NCI-H510A treated with DMSO at 0.1 percent for 48 hours (cell line): ENCODE data around the gene DENND4B.

ENCODE experiments used
- DNase-seq: peaks from one replicate; lab custom pipeline; 2025; lab: John Stamatoyannopoulos, UW

DENND4B gene

DNA sequence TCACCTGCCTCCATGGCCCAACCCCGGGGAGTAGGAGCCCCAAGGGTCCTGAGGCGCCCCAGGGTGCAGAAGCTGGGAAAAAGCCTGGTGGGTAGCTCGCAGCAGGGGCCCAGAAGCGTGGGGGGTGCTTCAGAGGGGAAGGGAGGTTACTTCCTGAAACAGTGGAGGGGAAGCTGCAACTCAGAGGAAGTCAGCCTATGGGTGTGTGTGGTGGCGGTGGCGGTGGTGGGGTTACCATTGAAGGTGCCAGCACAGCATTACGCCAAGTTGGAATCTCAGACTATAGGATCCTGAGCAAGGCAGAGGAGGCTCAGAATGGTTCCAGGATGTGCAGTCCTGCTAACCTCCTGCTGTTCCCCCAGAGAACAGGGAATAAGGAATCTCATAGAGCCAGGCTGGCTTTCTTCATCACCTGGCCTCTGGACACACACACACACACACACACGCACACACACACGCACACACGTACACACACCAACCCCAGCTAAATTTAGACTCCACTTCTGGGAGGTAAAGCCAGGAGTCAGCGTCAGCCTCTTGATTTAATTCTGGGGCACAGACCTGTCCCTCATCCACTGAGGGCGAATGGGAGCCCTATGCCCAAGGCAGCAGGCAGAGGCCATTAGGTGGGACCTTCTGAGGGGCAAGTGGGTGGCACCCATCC, 1.3 kb downstream of the DENND4B start:
- no peak for DNase-seq

DNA sequence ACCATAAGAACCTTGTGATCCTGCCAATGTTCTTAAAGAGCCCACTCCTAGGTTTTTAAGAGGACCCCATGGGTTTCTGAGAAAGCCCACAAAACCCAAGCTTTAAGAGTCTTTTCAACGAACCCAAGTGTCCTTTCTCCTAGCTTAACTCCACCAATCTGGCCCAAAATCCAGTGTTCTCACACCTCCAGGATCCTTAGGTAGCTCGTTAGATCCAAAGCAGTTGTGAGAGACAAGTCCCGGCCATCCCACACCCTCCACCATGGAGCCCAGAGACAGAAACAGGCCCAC, 1.7 kb downstream of the DENND4B start:
- DNase-seq: no peak

DNA sequence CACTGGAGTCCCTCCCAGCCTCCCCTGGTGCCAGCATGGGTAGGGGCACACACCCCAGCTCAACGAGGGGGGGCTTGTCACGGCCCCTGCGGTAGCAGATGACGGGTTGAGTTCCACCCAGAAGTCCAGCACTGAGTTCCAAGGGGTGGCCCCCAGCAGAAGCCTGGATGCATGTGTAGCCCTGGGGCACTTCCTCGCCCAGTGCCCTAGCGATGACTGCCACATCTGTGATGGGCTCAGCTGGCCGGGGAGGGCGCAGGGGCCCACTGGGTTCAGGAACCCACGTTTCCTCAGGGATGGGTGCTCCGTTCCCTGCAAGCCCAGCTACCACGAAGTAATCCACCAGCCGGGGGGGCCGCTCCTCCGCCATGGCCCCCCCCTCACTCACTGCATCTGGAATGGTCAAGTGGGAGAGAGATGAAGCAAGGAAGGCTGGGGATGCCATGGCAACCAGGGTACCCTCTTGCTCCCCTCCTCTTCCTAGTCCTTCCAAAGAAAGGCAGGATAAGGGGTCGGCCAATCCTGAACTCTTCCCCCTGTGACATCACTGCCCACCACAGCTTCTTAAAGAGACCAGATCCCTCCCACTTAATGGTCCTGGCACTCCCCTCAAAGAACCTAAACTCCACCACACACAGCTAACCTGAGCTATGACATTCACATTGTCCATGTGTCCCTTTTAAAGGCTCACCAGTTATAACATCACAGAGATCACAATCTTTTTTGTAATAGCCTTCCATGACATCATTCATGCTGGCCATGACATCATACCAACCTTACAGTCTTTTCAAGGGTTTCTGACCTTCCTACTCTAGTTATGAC, 2.3 kb downstream of the DENND4B start:
- DNase-seq: no peak

DNA sequence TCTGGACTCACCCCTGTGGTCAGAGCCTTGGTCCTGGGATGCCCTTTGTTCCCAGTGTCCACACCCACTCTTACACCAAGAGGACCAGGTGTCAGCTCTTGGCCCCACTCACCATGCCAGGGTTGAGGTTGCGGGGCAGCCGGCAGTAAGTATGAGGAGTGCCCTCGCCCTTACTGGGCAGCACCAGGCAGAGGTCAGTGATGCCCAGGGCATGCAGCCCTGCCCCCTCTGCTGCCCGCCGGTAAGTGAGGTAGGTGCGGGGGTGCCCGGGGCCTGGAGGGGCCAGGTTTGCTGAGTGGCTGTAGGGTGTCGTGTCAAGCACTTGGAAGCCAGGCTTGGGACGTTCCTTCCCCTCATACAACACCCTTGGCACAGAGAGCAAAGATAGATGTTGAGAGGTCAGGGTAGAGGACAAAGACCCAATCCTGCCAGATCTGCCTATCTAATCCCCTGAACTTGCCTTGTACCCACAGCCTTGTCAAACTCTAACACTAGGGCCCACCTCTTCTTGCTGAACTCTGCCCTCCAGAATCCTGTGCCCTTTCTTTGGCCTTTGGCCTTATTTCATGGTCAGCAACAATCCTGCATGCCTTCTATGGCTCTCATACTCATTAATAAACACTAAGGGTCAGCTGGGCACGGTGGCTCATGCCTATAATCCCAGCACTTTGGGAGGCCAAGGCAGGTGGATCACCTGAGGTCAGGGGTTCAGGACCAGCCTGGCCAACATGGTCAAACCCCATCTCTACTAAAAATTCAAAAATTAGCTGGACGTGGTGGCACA, 3.6 kb downstream of the DENND4B start:
- DNase-seq: no peak

DNA sequence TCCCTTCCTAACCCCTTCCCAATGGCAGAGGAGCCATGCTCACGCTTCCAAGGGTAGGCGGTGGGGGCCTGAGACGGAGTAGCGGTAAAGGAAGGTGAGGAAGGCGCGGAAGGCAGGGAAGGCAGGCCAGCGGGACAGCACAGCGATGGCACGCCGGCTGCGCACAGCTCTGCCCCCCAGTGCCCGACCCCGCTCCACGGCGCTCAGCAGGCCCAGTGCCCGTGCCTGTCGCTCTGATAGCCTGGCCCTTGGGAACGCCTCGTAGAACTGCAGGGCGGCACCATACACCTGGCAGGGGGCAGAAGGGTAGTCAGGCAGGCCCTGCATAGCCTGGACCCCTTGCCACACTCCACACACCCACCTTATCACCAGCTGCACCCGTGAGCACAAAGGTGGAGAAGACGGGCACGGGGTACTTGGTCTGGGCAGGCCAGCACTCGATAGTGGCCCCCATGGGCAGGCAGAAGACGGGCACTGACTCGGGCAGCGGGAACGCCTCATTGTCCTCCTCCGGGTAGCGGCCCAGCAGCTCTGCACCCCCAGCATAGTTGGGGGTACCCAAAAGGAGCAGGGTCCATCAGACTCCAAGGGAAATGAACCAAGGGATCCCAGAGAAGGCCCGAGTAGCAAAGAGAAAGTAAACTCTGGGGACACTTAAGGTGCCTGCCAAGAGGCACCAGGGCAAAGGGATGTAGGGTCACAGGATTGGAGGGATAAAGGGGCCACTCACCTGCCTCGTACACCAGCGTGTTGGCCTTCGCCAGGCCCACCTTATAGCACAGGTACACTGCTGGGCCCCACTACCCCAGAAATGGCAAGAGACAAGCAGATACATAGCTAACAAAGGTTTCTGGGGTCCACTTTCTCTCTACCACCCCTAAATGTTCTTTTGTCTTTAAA, 4.4 kb downstream of the DENND4B start:
- no peak for DNase-seq

DNA sequence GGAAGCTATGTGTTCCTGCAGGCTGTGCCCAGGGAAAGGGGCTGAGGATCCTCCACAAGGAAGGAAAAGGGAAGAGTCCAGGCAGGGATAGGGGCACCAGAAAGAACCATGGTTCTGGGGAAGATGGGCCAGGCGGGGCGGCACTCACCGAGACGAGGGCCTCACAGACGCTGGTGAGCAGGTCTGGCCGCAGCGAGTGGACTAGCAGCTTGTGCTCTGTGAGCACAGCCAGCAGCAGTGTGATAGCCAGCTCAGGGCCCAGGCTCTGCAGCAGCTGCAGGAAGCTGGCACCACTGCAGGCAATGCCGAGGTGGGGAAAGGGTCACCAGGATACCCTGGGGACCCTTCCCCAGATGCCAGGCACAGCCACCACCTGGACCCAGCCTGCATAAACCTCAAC, 5.8 kb downstream of the DENND4B start:
- no peak for DNase-seq

GRCh38 chr1:153939476-153939875, 7.0 kb downstream of the DENND4B start:
- DNase-seq: no peak

- no peak for DNase-seq
These were observed 7.5 kb downstream of the DENND4B start for GRCh38 chr1:153938996-153939395.

- DNase-seq: no peak
These were observed 9.2 kb downstream of the DENND4B start for GRCh38 chr1:153937331-153937730.

DNA sequence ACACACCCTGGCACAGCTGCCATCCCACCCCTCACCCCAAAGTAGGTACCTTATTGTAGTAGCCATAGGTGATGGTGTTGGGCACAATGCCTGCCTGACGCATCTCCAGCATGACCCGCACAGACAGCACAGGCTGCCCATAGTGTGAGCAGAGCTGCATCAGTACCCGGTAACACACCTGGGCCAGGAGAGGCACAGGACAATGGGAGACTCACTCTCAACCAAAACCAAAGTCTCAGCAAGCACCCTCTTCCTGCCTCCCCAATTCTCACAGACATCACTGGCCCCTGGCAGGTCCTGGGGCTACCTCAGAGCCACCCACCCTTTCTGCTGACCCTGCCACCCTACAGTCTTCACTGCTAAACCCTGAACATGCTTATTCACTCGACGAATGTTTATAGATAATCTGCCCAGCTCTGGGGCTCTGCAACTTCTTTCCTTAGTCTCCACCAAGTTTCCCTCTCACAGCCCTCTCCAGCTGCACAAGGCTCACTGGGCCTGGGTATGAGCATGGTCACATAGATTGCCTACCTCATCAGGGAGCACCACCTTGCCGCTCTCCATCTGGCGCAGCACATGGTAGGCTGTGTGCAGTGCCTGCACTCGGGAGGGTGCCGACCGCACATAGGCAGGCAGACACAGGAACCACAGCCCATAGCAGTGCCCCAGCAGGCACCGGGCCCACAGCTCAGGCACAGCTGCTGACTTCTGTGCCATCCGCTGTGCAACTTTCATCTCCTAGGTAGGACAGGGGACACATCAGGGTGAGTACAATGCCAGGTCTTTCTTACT, 10.3 kb downstream of the DENND4B start:
- DNase-seq: no peak

GRCh38 chr1:153934746-153935145, 11.8 kb downstream of the DENND4B start:
- DNase-seq: no peak

DNA sequence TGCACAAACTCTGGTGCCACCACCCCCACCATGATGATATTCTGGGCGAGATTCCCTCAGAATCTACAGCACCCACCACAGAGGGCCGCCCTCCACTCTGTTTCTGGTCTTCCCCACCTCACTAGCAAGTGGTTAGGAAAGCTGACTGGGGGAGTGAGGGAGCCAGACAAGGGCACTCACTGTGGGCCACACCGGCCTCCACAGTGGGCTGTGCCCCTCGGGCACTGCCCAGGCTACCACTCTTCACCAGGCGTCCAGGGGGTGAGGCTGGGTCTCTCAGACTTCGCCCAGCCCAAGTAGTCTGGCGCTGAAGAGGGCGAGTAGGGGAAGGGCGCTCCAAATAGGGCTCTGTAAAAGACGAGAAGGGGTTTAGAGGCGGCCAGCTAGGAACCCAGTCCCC, 12.6 kb downstream of the DENND4B start:
- no peak for DNase-seq

DNA sequence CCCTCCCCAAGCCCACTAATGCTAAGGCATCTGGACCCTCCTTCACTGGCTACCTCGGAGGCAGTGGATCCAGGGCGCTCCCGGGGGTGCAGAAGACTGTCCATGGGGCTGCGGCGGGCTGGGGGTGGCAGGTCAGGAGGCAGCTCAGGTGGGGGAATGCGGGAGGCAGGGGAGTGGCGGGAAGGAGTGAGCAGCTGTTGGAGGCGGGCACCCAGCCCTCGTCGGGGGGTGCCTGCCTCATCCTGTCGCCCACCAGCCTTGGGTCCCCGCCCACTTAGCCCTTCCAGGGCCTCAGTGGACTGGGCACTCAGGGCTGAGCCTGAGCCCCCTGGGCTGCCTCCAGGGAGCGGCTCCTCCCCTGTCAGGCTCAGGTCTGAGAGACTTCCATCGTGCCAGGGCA, 13.1 kb downstream of the DENND4B start:
- DNase-seq: no peak

DNA sequence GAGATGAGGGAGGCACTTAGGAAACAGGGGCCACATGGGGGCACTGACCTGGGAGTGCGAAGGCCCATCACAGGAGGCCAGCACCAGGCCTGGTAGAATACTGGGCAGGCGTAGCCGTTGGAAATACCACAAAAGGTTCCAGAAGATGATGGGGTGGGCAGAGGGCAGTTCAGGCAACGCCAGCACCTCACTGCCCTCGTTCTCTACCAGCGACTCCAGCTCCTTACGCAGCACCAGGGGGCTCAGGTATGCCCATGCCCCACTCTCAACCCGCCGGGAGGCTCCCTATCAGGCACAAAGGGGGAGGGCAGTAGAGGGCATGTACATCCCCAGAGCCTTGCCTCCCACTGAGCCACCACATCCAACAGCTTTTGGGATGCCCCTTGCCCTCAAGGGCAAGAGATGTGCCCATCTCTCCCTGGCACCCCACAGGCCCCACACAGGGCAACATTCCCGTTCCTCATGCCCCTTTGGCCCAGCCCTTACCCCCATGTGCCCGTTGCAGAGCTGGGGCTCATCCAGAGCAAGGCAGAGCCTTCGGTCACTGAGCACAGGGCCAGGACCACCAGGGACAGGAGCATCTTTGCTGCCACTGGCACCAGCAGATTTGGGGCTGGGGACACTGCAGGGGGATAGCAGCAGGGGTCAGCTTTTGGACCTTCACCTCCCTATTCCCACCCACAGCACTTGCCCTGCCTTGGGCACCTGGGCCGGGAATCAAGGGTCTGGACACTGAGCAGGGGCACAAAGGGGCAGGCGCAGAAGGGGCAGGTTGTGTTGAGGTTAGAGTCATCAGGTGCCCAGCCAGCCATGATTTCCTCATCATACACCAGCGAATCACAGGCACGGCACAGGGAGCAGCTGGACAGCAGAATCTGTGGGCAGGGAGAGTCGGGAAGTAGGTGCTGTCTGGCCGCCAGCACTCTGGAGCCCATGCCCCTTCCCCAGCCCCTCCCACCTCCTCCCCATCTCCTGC, 14.1 kb downstream of the DENND4B start:
- DNase-seq: no peak

- no peak for DNase-seq
These were observed 16.3 kb downstream of the DENND4B start for GRCh38 chr1:153929981-153930948.

- DNase-seq: no peak
These were observed 17.1 kb downstream of the DENND4B start for GRCh38 chr1:153929426-153929825.

- no peak for DNase-seq
These were observed 17.7 kb downstream of the DENND4B start for GRCh38 chr1:153928791-153929341.

DNA sequence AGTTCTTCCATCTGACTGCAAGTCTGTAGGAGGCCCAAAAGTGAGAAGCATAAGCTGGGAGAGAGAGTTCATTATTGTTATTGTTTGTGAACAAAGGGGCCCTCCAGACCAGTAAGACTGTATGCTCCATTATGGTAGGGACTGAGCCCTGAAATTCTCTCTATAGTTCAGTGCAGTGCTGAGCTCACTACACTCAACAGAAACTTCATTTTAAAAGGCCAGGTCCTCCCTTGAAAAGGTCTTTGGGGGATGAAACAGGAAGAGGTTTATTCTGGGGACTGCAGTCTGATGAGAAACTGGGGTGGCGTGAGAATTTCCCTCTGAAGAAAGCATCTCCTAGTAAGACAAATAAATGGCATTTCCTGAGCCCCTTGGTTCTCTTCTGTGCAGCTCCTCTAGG, 18.3 kb downstream of the DENND4B start:
- no peak for DNase-seq

GRCh38 chr1:153926405-153926804, 20.1 kb downstream of the DENND4B start:
- DNase-seq: no peak
